ENCODE data around the gene SARDH. TPM values are rescaled to one million over a fixed set of nuclear protein-coding genes. Genes with fewer than 3 reads are reported as not detected.

The SARDH gene
- total and polyA plus RNA-seq, 8 donors, result 3.9 to 13.9 (median 9.9) TPM

GRCh38 chr9:133728856-133729616 lies 9.1 kb downstream of the SARDH start:
- intact Hi-C loops (cut with DNase I), result no loop called here
- ATAC-seq, result no peak

GRCh38 chr9:133727876-133728441 lies 10.2 kb downstream of the SARDH start:
- intact Hi-C loops (cut with DNase I), result no loop called here

More at GRCh38 chr9:133728856-133729616, 9.1 kb downstream of the SARDH start:
- no peak for DNase-seq
- H3K4me1 ChIP-seq, result no peaks in the 10 kb centered on the region
- H3K9me3 ChIP-seq, result no peaks in the 10 kb centered on the region
- no peaks in the 10 kb centered on the region for H3K36me3 ChIP-seq
- H3K27ac ChIP-seq, result no peak overlapping the region
- peaks cover 0 to 21% of the 10 kb centered on the region in 2 donors for H3K27me3 ChIP-seq
- H3K4me3 ChIP-seq, result no peak overlapping the region
- TF ChIP-seq CTCF (IDR thresholded peaks at IDR 0.05), result no peak

GRCh38 chr9:133727277-133727875 lies 10.8 kb downstream of the SARDH start:
- TF ChIP-seq CTCF (IDR thresholded peaks at IDR 0.05), result no peak
- Histone ChIP-seq H3K4me1 (no peaks in the 10 kb centered on the region), H3K4me3 (no peak overlapping the region), H3K27me3 (peaks cover 0 to 21% of the 10 kb centered on the region in 2 donors), H3K9me3 (no peaks in the 10 kb centered on the region), H3K27ac (no peak overlapping the region), H3K36me3 (no peaks in the 10 kb centered on the region)
- peak in 1 of 4 donors; percentile 59 for DNase-seq
- ATAC-seq, result no peak
- intact Hi-C loops (cut with DNase I), result no loop called here

More at GRCh38 chr9:133727876-133728441, 10.2 kb downstream of the SARDH start:
- Histone ChIP-seq H3K4me1 (no peaks in the 10 kb centered on the region), H3K9me3 (no peaks in the 10 kb centered on the region), H3K27me3 (peaks cover 0 to 21% of the 10 kb centered on the region in 2 donors), H3K36me3 (no peaks in the 10 kb centered on the region), H3K27ac (no peak overlapping the region), H3K4me3 (no peak overlapping the region)
- DNase-seq (peak in 1 of 4 donors; percentile 61), ATAC-seq (no peak)
- TF ChIP-seq CTCF (IDR thresholded peaks at IDR 0.05), result no peak

- ATAC-seq (peak; percentile 93), DNase-seq (peak in 3 of 4 donors; percentile 37 to 67 (median 53))
- Histone ChIP-seq H3K4me1 (no peaks in the 10 kb centered on the region), H3K36me3 (no peaks in the 10 kb centered on the region), H3K27ac (no peak overlapping the region), H3K4me3 (no peak overlapping the region), H3K9me3 (no peaks in the 10 kb centered on the region), H3K27me3 (peaks cover 0 to 21% of the 10 kb centered on the region in 2 donors)
- TF ChIP-seq CTCF (IDR thresholded peaks at IDR 0.05), result peak; percentile 32 to 53
- intact Hi-C loops (cut with DNase I), result no loop called here
Observed at GRCh38 chr9:133726401-133727276, 11.5 kb downstream of the SARDH start.
